Panc1 (cell line): Measurements from ENCODE around the gene RPS16.

ENCODE experiments used
- POLR2AphosphoS5 ChIP-seq: IDR thresholded peaks from 2 replicates; pipeline ENCODE4 v1.6.1; 2012; ENCODE audit warnings: mild to moderate bottlenecking, low read depth, low read length, moderate library complexity
- REST ChIP-seq, 2 experiments: IDR thresholded peaks; 2 replicates each; pipeline ENCODE4 v1.6.1; 2011 to 2012; ENCODE audit warnings: low read depth in 2 of 2, control low read depth in 1 of 2, low read length in 1 of 2, mild to moderate bottlenecking in 1 of 2, moderate library complexity in 1 of 2; ENCODE audit not compliant: insufficient read depth in 1 of 2
- SIN3A ChIP-seq: IDR thresholded peaks from 2 replicates; pipeline ENCODE4 v1.6.1; 2012; ENCODE audit warnings: low read depth, mild to moderate bottlenecking, low read length, moderate library complexity, borderline replicate concordance; ENCODE audit not compliant: insufficient read depth
- TCF7L2 ChIP-seq: IDR thresholded peaks from 2 replicates; pipeline ENCODE4 v1.6.1; 2011; ENCODE audit warnings: mild to moderate bottlenecking, low read depth, low read length, inconsistent platforms
- TF ChIP-seq, protein P1 (sequence below): fragments of 450-650 bp; IDR thresholded peaks from 2 replicates; pipeline ENCODE4 v1.5.1; 2017; ENCODE audit warnings: mild to moderate bottlenecking

DNA sequence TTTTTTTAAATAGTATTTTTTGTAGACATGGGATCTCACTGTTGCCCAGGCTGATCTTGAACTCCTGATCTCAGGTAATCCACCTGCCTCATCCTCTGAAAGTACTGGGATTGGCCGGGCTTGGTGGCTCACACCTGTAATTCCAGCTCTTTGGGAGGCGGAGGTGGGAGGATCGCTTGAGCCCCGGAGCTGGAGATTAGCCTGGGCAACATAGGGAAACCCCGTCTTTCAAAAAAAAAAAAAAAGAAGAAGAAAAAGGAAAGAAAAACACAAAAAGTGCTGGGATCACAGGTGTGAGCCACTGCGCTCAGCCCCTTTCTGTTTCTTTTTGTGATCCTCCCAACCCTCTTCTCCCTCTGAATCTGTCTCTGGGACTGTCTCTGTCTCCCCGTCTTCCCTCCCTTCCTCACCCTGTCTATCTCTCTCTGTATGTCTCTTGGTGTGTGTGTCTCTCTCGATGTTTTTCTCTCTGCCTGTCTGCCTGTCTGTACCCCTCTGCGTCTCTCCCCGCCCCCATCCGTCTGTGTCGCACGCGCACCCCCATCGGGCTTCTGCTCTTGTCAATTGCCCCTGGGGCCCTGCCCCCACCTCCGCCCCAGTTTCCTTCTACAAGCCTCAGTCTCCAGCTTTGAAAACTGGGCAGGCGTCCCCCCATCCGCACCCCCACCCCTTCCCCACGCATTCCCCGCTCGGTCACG lies 29.6 kb downstream of the RPS16 start:
- TF ChIP-seq, protein P1, sequence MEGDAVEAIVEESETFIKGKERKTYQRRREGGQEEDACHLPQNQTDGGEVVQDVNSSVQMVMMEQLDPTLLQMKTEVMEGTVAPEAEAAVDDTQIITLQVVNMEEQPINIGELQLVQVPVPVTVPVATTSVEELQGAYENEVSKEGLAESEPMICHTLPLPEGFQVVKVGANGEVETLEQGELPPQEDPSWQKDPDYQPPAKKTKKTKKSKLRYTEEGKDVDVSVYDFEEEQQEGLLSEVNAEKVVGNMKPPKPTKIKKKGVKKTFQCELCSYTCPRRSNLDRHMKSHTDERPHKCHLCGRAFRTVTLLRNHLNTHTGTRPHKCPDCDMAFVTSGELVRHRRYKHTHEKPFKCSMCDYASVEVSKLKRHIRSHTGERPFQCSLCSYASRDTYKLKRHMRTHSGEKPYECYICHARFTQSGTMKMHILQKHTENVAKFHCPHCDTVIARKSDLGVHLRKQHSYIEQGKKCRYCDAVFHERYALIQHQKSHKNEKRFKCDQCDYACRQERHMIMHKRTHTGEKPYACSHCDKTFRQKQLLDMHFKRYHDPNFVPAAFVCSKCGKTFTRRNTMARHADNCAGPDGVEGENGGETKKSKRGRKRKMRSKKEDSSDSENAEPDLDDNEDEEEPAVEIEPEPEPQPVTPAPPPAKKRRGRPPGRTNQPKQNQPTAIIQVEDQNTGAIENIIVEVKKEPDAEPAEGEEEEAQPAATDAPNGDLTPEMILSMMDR: no peak
- no peak for TF ChIP-seq POLR2AphosphoS5
- no peak for TF ChIP-seq TCF7L2
- no peak for TF ChIP-seq SIN3A
- TF ChIP-seq REST (IDR thresholded peaks at IDR 0.05; ENCODE audit: insufficient read depth in 1 of 2, low read depth in 2 of 2, low read length in 1 of 2): no peak
